GM06990 (cell line): ENCODE data around the gene ROR2.

ENCODE experiments used
- DNase-seq: peaks from one replicate; pipeline ENCODE4 v3.0.0-alpha.2; 2011; ENCODE audit not compliant: insufficient read length; ENCODE audit errors: extremely low read depth
- H3K27me3 ChIP-seq: replicated peaks from 2 replicates; pipeline ENCODE4 v1.6.0; 2011; ENCODE audit warnings: low read length; ENCODE audit not compliant: control insufficient read depth, insufficient read depth
- H3K36me3 ChIP-seq: 2 replicates; pipeline ENCODE4 v1.5.1; 2011; ENCODE audit warnings: low read length; ENCODE audit not compliant: control insufficient read depth, insufficient read depth
- H3K4me3 ChIP-seq: replicated peaks from 2 replicates; pipeline ENCODE4 v1.5.1; 2011; ENCODE audit warnings: low read depth, mild to moderate bottlenecking, control low read depth, low read length
- TF ChIP-seq, protein P1 (sequence below): IDR thresholded peaks from 2 replicates; pipeline ENCODE4 v1.5.1; 2011; ENCODE audit warnings: low read length, control low read depth, mild to moderate bottlenecking, inconsistent platforms; ENCODE audit not compliant: insufficient read depth, poor library complexity, severe bottlenecking

ROR2 gene

DNA sequence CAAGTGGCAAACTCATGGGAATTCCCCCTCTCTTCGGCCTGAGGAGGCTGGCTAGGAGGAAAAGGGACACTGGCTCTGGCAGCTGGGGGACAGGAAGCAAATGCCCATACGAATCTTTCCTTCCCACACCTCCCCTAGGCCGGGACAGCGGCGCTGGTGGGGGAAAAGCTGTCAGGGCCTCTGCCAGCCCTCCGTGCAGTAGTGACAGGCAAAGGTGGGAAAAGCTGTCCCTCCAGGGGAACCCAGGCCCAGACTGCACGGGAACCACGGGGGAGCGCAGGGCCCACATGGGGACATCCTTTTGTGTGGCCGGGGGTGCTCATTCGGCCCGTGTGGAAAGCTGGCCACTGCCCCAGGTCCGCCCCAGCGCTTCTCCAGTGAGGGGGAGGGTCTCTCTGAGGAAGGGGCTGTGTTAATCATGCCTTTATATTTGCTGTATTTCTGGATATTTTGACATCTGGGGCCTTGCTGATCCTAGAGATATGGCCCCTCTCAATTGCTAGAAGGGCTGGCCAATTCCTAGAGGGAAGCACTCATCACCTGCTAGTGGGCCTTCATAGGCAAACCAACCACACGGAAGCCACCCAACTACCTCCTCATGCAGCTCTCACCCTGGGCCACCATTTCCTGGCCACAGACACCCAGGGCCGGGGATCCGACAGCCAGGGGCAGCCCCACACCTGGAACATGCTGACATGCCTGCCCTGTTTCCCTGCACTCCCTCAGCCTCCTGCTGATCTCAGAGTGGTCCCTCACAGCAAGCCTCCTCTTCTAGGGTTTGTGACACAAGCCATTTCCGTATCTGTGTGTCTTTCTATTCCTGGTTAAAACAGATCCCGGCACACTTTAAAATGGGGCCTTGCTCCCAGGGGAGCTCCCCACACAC lies 138.8 kb downstream of the ROR2 start:
- Histone ChIP-seq H3K4me3 (no peak overlapping the region), H3K36me3 (no peaks in the 10 kb centered on the region), H3K27me3 (no peaks in the 10 kb centered on the region)
- TF ChIP-seq, protein P1, sequence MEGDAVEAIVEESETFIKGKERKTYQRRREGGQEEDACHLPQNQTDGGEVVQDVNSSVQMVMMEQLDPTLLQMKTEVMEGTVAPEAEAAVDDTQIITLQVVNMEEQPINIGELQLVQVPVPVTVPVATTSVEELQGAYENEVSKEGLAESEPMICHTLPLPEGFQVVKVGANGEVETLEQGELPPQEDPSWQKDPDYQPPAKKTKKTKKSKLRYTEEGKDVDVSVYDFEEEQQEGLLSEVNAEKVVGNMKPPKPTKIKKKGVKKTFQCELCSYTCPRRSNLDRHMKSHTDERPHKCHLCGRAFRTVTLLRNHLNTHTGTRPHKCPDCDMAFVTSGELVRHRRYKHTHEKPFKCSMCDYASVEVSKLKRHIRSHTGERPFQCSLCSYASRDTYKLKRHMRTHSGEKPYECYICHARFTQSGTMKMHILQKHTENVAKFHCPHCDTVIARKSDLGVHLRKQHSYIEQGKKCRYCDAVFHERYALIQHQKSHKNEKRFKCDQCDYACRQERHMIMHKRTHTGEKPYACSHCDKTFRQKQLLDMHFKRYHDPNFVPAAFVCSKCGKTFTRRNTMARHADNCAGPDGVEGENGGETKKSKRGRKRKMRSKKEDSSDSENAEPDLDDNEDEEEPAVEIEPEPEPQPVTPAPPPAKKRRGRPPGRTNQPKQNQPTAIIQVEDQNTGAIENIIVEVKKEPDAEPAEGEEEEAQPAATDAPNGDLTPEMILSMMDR, result no peak
- DNase-seq, result no peak

DNA sequence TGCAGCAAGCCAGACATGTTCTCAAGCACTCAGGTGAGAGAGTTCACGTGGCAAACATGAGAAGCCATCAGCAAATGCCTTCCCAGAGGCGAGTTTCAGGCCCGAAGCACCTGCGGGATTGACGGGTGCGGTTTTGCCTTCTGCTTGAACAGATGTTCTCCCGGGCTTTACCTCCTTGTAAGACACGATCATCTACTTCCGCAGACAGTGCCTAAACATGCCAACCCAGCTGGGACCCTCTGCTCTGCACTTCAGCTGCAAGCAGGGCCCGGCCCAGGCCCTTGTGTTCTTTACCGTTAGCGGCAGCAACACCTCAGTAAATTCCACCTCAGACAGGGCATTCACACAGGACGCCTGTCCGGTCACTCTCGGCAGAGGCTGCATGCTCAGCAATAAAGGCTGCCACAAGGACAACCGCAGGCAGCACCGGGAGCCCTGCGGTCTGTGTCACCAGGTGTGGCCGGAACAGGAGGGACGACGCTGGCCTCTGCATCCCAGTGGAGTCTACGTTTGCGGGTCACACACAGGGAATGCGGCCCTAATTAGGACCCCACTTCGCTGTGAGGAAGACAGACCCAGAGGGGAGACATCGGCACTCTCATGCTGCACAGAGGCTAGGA lies 139.6 kb downstream of the ROR2 start:
- H3K27me3 ChIP-seq, result no peaks in the 10 kb centered on the region
- no peak for DNase-seq
- TF ChIP-seq, protein P1, result no peak

DNA sequence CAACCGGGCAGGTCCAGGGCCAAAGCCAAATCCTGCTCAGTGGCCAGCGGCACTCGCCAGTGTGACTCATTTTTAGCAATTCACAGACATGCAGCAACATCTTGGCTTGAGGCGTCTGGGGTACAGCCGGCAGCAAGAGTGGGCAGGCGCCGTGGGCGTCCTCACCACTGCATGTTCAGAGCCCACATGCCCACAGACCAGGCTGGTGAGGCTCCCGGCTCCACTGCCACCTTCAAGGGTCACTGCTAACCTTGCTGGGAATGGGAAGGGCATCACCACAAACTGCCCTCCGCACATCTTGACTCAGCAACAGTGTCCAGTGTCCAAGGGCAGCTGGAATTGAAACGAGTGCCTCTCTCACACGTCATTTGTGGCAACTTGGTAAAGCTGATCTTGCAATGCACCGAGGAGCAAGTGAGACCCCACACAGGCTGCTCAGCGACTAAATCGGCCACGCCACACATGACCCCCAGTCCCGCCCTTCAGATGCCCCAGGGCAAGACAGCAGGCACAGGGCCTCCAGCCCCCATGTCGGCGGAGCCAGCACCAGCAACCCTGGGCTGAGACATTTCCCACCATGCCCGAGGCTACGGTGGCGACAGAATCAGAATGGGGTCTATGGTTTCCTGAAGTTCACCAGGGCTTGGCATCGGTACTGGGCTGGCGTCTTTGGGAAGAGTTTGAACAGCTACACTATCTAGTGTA lies 140.3 kb downstream of the ROR2 start:
- no peak for DNase-seq
- H3K36me3 ChIP-seq, result no peaks in the 10 kb centered on the region
- TF ChIP-seq, protein P1, result no peak
- H3K4me3 ChIP-seq, result no peak overlapping the region
- H3K27me3 ChIP-seq, result no peaks in the 10 kb centered on the region

More for the DNA sequence above, 139.6 kb downstream of the ROR2 start:
- Histone ChIP-seq H3K36me3 (no peaks in the 10 kb centered on the region), H3K4me3 (no peak overlapping the region)

DNA sequence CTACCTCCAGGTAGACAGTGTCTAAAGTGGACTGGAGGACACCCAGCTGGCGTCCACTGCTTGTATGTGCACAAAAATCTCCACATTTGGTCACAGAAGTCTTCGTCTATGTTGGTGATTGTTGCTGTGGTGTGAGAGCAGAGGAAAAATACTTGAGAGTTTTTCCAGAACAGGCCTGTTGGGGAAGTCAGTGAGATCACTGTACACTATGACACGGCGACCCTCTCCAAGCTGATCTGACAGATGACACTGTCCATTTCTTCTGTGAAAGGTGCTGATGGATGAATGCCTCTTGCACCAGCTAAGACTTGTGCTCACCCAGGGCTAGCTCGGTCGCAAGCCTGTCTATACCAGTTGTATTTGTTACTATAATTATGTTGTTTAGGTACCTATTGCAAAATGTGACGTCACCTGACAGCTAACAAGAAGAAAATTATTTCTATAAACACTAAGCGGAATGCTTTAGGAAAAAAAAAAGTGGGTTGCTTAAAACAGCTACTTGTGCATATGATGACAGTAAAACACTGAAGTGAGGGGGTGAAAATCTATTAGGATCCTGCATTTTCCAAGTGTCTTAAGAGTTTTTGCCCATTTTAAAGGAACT lies 142.3 kb downstream of the ROR2 start:
- Histone ChIP-seq H3K36me3 (no peaks in the 10 kb centered on the region), H3K4me3 (no peak overlapping the region), H3K27me3 (no peaks in the 10 kb centered on the region)
- DNase-seq, result no peak
- TF ChIP-seq, protein P1, result no peak

- TF ChIP-seq, protein P1, result no peak
- no peaks in the 10 kb centered on the region for H3K36me3 ChIP-seq
- DNase-seq, result no peak
Observed at GRCh38 chr9:91805031-91805430, 145.0 kb downstream of the ROR2 start.

More at GRCh38 chr9:91805031-91805430, 145.0 kb downstream of the ROR2 start:
- H3K4me3 ChIP-seq, result no peak overlapping the region
- H3K27me3 ChIP-seq, result peaks cover 2% of the 10 kb centered on the region; the same call in 1 of the 2 replicates
